ENCODE measurements around the gene FANCL.

FANCL gene

DNA sequence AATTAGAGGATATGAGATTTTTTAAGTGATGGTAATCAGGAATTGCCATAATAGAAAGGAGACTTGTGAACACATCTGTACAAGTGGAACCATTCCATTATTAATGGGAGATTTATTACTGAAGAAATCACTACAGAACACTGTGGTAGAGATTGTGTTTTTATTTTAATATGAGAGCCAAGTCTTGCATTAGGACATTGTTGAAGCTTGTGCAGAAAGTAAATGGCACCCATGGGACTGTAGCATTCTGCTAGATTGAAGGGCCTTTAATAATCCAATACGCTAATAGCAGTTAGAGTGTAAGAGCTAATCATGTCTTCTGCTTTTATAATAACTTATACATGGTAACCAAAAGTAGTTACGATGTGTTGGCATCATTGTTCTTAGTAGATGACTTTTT lies 110.9 kb downstream of the FANCL start:
- Histone ChIP-seq H2AFZ (ENCODE audit: low read depth, low read length) (no peak overlapping the region), H3K79me2 (ENCODE audit: insufficient read depth, low read length) (no peaks in the 10 kb centered on the region), H3K36me3 (ENCODE audit: insufficient read depth, low read length) (peaks cover 13% of the 10 kb centered on the region; the same call in 1 of the 2 replicates), H3K4me1 (ENCODE audit: insufficient read depth, low read length) (no peaks in the 10 kb centered on the region), H3K4me2 (ENCODE audit: insufficient read depth, low read length) (no peak overlapping the region), H3K4me3 (ENCODE audit: low read depth in 1 of 2, low read length in 2 of 2) (no peak overlapping the region), H4K20me1 (ENCODE audit: insufficient read depth, low read length) (no peaks in the 10 kb centered on the region), H3K27me3 (ENCODE audit: insufficient read depth, low read length, poor library complexity) (no peaks in the 10 kb centered on the region), H3K27ac (ENCODE audit: low read length) (no peak overlapping the region), H3K9ac (ENCODE audit: low read depth, low read length) (no peak overlapping the region), H3K9me3 (ENCODE audit: insufficient read depth, low read length, severe bottlenecking) (no peaks in the 10 kb centered on the region)
- ATAC-seq (ENCODE audit: insufficient read depth, low read depth) (no peak), DNase-seq (no peak)
- TF ChIP-seq, protein P1, sequence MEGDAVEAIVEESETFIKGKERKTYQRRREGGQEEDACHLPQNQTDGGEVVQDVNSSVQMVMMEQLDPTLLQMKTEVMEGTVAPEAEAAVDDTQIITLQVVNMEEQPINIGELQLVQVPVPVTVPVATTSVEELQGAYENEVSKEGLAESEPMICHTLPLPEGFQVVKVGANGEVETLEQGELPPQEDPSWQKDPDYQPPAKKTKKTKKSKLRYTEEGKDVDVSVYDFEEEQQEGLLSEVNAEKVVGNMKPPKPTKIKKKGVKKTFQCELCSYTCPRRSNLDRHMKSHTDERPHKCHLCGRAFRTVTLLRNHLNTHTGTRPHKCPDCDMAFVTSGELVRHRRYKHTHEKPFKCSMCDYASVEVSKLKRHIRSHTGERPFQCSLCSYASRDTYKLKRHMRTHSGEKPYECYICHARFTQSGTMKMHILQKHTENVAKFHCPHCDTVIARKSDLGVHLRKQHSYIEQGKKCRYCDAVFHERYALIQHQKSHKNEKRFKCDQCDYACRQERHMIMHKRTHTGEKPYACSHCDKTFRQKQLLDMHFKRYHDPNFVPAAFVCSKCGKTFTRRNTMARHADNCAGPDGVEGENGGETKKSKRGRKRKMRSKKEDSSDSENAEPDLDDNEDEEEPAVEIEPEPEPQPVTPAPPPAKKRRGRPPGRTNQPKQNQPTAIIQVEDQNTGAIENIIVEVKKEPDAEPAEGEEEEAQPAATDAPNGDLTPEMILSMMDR (IDR thresholded peaks at IDR 0.05; ENCODE audit: borderline replicate concordance, extremely low read depth, low read length, poor library complexity, severe bottlenecking) = no peak
- TF ChIP-seq EZH2 (IDR thresholded peaks at IDR 0.05; ENCODE audit: borderline replicate concordance, low read depth, low read length, severe bottlenecking) = no peak

DNA sequence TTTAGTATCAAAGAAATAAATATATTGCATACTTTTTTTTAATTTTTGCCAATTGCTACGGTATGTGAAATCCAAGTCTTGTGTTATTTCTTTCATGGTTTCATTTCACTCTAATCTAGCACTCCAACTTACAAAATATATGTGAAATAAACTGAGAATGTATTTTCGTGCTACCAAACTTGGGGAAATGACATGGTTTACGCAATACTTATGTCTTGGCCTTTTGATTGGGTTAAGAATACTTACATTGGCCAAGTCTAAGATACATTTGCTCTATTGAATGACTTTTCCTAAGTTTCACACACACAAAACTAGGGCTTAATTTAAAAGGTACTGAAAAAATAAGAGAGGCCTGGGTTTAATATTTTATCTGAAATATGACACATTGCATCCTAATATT lies 114.0 kb downstream of the FANCL start:
- Histone ChIP-seq H2AFZ (ENCODE audit: low read depth, low read length) (no peak overlapping the region), H3K79me2 (ENCODE audit: insufficient read depth, low read length) (no peaks in the 10 kb centered on the region), H3K27me3 (ENCODE audit: insufficient read depth, low read length, poor library complexity) (no peaks in the 10 kb centered on the region), H3K4me3 (ENCODE audit: low read depth in 1 of 2, low read length in 2 of 2) (no peak overlapping the region), H3K9ac (ENCODE audit: low read depth, low read length) (no peak overlapping the region), H3K9me3 (ENCODE audit: insufficient read depth, low read length, severe bottlenecking) (no peaks in the 10 kb centered on the region), H3K4me2 (ENCODE audit: insufficient read depth, low read length) (no peak overlapping the region), H4K20me1 (ENCODE audit: insufficient read depth, low read length) (no peaks in the 10 kb centered on the region), H3K4me1 (ENCODE audit: insufficient read depth, low read length) (no peaks in the 10 kb centered on the region), H3K36me3 (ENCODE audit: insufficient read depth, low read length) (peaks cover 23% of the 10 kb centered on the region; the same call in 1 of the 2 replicates), H3K27ac (ENCODE audit: low read length) (no peak overlapping the region)
- ATAC-seq (ENCODE audit: insufficient read depth, low read depth) = no peak
- DNase-seq = no peak
- TF ChIP-seq, protein P1 (IDR thresholded peaks at IDR 0.05; ENCODE audit: borderline replicate concordance, extremely low read depth, low read length, poor library complexity, severe bottlenecking) = no peak
- TF ChIP-seq EZH2 (IDR thresholded peaks at IDR 0.05; ENCODE audit: borderline replicate concordance, low read depth, low read length, severe bottlenecking) = no peak

DNA sequence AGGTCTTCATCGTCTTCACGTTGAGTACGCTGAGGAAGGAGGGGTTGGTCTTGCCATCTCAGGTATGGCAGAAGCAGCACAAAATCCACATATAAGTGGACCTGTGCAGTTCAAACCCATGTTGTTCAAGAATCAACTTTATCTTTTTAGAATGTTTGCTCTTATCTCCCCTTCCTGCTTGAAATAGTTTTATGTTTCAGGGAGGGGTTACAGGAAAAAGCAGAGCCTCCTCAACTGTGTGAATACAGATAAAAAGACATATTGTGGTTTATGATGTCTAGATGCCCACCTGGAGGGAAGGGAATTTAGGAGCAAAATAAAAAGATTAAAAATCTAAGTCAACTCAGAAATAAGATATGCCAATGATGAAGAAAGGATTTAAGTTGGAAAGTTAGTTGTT lies 118.6 kb downstream of the FANCL start:
- Histone ChIP-seq H2AFZ (ENCODE audit: low read depth, low read length) (no peak overlapping the region), H3K9ac (ENCODE audit: low read depth, low read length) (no peak overlapping the region), H3K4me1 (ENCODE audit: insufficient read depth, low read length) (no peaks in the 10 kb centered on the region), H3K9me3 (ENCODE audit: insufficient read depth, low read length, severe bottlenecking) (no peaks in the 10 kb centered on the region), H3K79me2 (ENCODE audit: insufficient read depth, low read length) (no peaks in the 10 kb centered on the region), H3K36me3 (ENCODE audit: insufficient read depth, low read length) (peaks cover 16% of the 10 kb centered on the region; the same call in 1 of the 2 replicates), H3K27me3 (ENCODE audit: insufficient read depth, low read length, poor library complexity) (no peaks in the 10 kb centered on the region), H3K4me2 (ENCODE audit: insufficient read depth, low read length) (no peak overlapping the region), H4K20me1 (ENCODE audit: insufficient read depth, low read length) (no peaks in the 10 kb centered on the region), H3K27ac (ENCODE audit: low read length) (no peak overlapping the region), H3K4me3 (ENCODE audit: low read depth in 1 of 2, low read length in 2 of 2) (no peak overlapping the region)
- TF ChIP-seq EZH2 (IDR thresholded peaks at IDR 0.05; ENCODE audit: borderline replicate concordance, low read depth, low read length, severe bottlenecking) = no peak
- TF ChIP-seq, protein P1 (IDR thresholded peaks at IDR 0.05; ENCODE audit: borderline replicate concordance, extremely low read depth, low read length, poor library complexity, severe bottlenecking) = no peak
- DNase-seq (no peak), ATAC-seq (ENCODE audit: insufficient read depth, low read depth) (no peak; the same call in 2 of the 3 replicates)

DNA sequence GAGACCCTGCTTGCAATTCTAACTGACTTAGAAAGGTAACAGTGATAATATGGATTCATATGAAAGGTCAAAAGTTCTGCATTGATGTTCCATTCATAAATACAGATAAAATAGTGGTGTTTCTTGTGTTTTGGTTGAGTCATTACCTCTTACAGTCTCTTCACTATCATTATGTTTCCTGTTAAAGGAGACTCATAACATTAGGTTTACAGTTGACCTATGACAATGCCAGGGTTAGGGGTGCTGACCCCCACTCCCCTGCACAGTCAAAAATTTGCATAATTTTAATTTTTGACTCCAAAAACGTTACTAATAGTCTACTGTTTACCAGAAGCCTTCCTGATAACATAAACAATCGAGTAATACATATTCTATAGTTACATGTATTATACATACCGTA lies 119.1 kb downstream of the FANCL start:
- Histone ChIP-seq H3K27ac (ENCODE audit: low read length) (no peak overlapping the region), H3K9ac (ENCODE audit: low read depth, low read length) (no peak overlapping the region), H3K4me2 (ENCODE audit: insufficient read depth, low read length) (no peak overlapping the region), H3K4me3 (ENCODE audit: low read depth in 1 of 2, low read length in 2 of 2) (no peak overlapping the region), H2AFZ (ENCODE audit: low read depth, low read length) (no peak overlapping the region), H3K4me1 (ENCODE audit: insufficient read depth, low read length) (no peaks in the 10 kb centered on the region), H3K79me2 (ENCODE audit: insufficient read depth, low read length) (no peaks in the 10 kb centered on the region), H3K27me3 (ENCODE audit: insufficient read depth, low read length, poor library complexity) (no peaks in the 10 kb centered on the region), H4K20me1 (ENCODE audit: insufficient read depth, low read length) (no peaks in the 10 kb centered on the region), H3K36me3 (ENCODE audit: insufficient read depth, low read length) (peaks cover 16% of the 10 kb centered on the region; the same call in 1 of the 2 replicates), H3K9me3 (ENCODE audit: insufficient read depth, low read length, severe bottlenecking) (no peaks in the 10 kb centered on the region)
- TF ChIP-seq, protein P1 (IDR thresholded peaks at IDR 0.05; ENCODE audit: borderline replicate concordance, extremely low read depth, low read length, poor library complexity, severe bottlenecking) = no peak
- no peak for TF ChIP-seq EZH2 (IDR thresholded peaks at IDR 0.05; ENCODE audit: borderline replicate concordance, low read depth, low read length, severe bottlenecking)
- ATAC-seq (ENCODE audit: insufficient read depth, low read depth) = no peak
- no peak for DNase-seq
